ENCODE results near the gene PUS3. TPM values are rescaled to one million over a fixed set of nuclear protein-coding genes. Genes with fewer than 3 reads are reported as not detected.
"Not testable (repeated sequence)": the region's sequence is repeated elsewhere in the genome, so short reads cannot be mapped to it uniquely, and the experiment has no call there.

PUS3 gene
- polyA plus RNA-seq, 4 donors, result 16.1 to 18.2 (median 17.3) TPM

DNA sequence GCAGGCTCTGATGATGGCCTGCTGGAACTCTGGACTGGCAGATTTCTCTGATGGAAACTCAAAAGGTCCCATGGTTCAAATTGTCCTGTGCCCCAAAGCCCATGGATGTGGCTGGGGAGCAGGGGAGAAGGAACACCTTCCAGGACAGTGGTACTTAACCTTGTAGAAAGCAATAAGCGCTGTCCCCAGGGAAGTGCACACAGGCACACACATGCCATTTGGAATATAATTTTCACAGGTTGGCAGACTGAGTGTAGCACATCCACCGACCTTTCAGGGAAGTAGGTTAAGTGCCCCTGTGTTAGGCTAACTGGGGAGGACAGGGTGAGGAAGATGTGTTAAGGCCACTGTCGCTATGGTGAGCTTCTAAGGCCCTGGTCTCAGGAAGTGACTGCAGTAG, 19.1 kb upstream of the PUS3 start:
- no peak for DNase-seq (ENCODE audit: low read depth in 4 of 4, low spot score in 2 of 4)

GRCh38 chr11:125921042-125921441, 18.0 kb upstream of the PUS3 start:
- no peak for DNase-seq (ENCODE audit: low read depth in 4 of 4, low spot score in 2 of 4)

- no peak for DNase-seq (ENCODE audit: low read depth in 4 of 4, low spot score in 2 of 4)
Measured at GRCh38 chr11:125918140-125918840, 15.3 kb upstream of the PUS3 start.

DNA sequence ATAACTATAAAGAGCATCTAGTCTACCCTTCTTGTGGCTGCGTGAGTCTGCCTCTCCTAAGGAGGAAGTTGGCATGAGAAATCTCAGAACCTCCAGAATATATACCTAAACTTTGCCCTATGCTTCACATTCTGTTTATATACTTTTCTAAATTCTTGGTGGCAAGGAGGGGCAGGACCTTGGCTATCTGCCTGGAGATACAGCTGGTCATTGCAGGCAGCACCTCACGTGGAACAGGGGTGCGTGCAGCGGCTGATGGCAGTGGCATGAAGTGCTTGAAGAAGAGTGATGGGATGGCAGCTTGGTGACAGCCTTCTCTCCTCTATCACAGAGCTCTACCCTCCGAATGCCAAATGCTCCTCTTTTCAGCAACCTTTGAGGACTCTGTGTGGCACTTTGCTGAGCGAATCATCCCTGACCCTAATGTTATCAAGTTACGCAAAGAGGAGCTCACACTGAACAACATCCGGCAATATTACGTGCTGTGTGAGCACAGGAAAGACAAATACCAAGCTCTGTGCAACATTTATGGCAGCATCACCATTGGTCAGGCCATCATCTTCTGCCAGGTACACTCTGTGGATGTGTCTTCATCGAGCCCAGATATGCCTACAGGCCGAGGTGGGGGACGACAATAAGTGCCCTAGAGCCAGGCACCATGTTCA, 13.8 kb upstream of the PUS3 start:
- DNase-seq (ENCODE audit: low read depth in 4 of 4, low spot score in 2 of 4), result no peak

- not testable (repeated sequence) for DNase-seq (ENCODE audit: low read depth in 4 of 4, low spot score in 2 of 4)
Measured at GRCh38 chr11:125914601-125915000, 11.6 kb upstream of the PUS3 start.

GRCh38 chr11:125910226-125910849, 7.3 kb upstream of the PUS3 start:
- DNase-seq (ENCODE audit: low read depth in 4 of 4, low spot score in 2 of 4), result no peak

- no peak for DNase-seq (ENCODE audit: low read depth in 4 of 4, low spot score in 2 of 4)
Measured at GRCh38 chr11:125904678-125905077, 1.7 kb upstream of the PUS3 start.

GRCh38 chr11:125903711-125904659, 979 bp upstream of the PUS3 start, which contains the start of gene DDX25:
DDX25 (plus strand) TSS chr11:125904508; CDS start chr11:125904518, 10 bp downstream.
- peak in 1 of 4 donors; percentile 15 for DNase-seq (ENCODE audit: low read depth in 4 of 4, low spot score in 2 of 4)

GRCh38 chr11:125902277-125902926, 604 bp downstream of the PUS3 start:
- DNase-seq (ENCODE audit: low read depth in 4 of 4, low spot score in 2 of 4), result no peak

- no peak for DNase-seq (ENCODE audit: low read depth in 4 of 4, low spot score in 2 of 4)
Measured at GRCh38 chr11:125901872-125902271, 1.1 kb downstream of the PUS3 start.

DNA sequence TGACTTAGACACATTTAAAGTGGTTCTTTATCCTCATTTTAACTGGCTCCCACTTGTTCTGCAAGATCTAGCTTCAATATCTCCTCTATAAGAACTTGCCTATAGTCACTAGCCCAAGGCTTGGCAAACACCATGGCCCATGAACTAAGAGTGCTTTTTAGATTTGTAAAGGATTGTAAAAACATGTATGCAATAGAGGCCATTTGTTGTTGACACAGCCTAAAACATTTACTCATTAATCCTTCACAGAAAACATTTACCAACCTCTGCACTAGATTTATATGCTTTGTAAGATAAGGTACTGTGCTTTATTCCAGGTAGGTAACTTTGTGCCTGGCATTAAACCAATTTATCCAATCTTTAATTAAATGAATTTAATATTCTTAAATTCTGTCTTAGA, 10.0 kb downstream of the PUS3 start:
- DNase-seq (ENCODE audit: low read depth in 4 of 4, low spot score in 2 of 4), result no peak

GRCh38 chr11:125892071-125892470, 10.9 kb downstream of the PUS3 start:
- DNase-seq (ENCODE audit: low read depth in 4 of 4, low spot score in 2 of 4), result no peak

GRCh38 chr11:125890447-125891100, 12.4 kb downstream of the PUS3 start:
- DNase-seq (ENCODE audit: low read depth in 4 of 4, low spot score in 2 of 4), result no peak

GRCh38 chr11:125887373-125888324, 15.4 kb downstream of the PUS3 start, which contains the start of gene HYLS1:
HYLS1 (plus strand) TSS chr11:125887668; CDS start chr11:125899369, 11,701 bp downstream.
- peak; percentile 84 to 91 (median 88) for DNase-seq (ENCODE audit: low read depth in 4 of 4, low spot score in 2 of 4)

DNA sequence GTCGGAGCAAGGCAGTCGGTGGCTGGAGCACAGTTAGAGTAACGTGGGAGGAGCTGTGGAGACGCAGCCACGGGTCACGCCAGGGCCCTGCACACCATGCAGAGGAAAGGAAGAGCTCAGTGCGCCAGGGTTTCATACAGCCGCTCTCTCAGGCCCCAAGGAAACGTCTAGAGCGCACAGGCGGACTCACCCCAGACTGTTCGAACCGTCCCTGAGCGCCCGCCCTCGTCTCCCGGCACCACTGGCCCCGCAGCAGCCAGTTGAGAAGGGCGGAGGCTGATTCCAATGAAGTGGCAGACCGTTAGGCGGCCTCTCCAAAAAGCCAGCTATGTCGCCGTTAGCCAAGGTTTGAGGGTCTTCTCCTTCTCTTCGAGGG, 16.0 kb downstream of the PUS3 start:
- peak in 1 of 4 donors; percentile 25 for DNase-seq (ENCODE audit: low read depth in 4 of 4, low spot score in 2 of 4)

DNA sequence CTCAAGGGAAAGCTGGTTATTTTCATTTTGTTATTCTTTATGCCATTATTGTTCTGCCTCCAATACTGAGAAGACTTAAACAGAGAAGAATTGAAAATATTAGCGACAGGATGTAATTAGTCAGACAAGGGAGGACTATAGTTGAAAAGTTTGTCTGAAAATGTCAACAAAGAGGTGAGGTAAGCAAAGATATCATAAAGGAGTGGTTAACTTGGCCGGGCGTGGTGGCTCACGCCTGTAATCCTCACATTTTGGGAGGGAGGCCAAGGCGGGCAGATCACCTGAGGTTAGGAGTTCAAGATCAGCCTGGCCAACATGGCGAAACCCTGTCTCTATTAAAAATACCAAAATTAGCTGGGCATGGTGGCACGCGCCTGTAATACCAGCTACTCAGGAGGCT, 19.6 kb downstream of the PUS3 start:
- no peak for DNase-seq (ENCODE audit: low read depth in 4 of 4, low spot score in 2 of 4)

DNA sequence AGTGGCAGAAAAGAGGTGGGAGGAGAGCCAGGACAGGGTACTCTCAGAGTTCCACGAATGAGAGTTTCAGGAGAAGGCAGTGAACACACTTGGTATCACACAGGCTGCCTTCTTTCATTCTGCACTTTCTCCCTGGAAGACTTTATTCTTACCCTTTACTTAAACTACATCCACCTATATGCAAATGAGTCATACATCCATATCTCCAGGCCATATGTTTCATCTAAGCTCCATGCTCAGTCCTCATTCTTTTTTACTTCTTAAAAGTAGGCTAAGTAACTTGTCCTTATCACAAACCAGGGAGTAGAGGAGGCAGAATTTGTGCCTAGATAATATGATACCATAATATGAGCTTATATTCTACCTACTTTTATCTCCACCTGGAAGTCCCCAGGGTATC, 21.7 kb downstream of the PUS3 start:
- DNase-seq (ENCODE audit: low read depth in 4 of 4, low spot score in 2 of 4), result no peak

- peak; percentile 20 to 65 (median 36) for DNase-seq (ENCODE audit: low read depth in 4 of 4, low spot score in 2 of 4)
Measured at GRCh38 chr11:125874556-125875124, 28.4 kb downstream of the PUS3 start.

Data from left renal cortex interstitium (tissue), 4 donors.